HG03066 (cell line): ENCODE data around the gene FMOD.
"Not testable (repeated sequence)": the region's sequence is repeated elsewhere in the genome, so short reads cannot be mapped to it uniquely, and the experiment has no call there.

Experiments used
- ATAC-seq: cut with Tn5 transposase; IDR thresholded peaks from one replicate; pipeline ENCODE4 v1.9.1; 2021; ENCODE audit warnings: low read depth; ENCODE audit not compliant: unreplicated experiment

FMOD gene

DNA sequence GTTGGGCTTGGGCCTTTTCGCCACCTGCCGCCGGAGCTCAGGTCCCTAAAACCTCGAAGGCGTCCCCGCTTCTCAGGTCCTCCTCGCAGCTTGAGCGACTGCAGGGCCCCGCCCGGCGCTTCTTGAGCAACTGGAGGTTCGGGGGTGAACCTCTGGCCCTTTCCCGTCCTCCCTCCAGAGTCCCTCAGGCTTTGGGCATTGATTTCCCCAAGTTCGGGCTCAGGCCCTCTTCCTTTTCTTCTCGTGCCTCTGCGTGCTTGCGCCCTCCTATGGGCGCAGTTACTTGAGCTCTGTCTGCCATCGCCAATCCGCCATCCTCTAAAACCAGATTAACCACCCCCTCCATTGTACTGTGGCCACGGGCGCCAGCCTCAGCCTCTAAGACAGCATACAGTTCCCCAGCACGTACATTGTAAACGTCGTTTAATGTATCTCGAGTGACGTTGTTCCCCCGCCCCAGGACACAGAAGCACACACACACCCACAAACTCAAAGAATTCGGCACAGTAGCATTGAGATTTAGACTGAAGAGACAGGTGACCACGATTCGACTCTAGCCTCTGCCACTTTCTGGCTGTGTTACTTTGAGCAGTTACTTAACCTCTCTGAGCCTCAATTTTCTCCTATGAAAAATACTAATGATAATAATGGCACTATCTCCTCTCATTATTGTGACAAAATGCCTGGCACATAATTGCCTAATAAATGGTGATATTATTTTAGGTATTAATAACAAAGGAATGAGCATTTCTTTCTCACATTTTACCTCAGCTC, 23.1 kb downstream of the FMOD start:
- ATAC-seq: peak; percentile 20

DNA sequence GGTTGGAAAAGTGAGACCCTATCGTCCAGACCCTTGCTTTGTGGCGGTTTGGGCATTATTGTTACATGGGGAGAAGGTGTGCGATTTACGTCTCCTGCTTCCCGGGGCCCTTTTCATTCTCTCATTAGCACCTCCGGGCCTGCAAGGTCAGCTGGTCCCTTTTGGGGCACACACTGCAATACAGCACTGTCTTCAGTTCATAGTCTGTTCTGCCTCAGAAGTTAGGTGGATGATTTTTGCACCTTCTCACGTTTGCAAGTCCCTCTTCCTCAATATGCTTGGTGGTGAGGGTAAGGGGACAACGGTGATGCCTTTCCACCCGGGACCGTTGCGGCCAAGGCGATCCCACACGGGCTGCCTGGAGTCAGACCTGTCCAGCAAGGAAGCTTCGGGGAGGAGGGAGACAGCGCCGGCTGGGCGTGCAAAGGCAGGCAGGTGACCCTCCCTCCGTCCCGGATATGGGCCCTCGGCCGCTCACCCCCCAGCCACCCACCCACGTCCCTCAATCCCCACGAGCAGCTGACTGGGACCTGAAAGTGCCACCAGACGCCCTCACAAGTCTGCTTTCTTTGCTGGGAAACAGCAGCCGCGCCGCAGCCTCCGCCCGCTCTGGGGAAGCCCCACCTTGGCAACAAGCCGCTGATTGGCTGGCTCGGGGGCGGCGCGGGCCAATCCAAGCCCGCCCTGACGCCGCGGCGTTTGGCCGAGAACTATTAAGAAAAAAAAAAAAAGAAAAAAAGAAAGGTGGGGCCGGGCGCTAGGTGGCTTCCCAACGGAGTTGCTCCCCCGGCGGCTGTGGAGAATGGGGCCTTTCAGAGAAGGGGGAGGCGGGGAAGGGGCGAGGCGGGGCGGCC, 23.9 kb downstream of the FMOD start:
- ATAC-seq: peak; percentile 53

GRCh38 chr1:203325418-203326091, 25.4 kb downstream of the FMOD start:
- ATAC-seq: no peak

DNA sequence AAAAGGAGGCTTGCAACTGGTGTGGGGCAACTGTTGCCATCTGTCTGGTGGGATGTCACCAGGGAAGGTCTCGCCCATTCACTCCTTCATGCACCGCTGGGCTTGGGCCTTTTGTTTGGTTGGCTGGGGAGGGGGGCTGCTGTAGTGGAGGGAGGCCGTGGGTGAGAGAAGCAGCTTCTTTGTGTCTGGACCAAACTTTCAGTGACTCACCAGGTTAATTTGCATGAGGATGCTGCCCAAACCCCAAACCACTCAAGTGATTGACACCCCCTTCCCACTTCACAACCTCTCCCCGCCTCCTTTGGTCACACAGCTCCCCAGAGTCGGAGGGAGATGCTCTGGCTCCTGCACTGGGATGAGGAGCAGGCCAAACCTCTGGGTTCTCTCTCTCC, 25.9 kb downstream of the FMOD start:
- ATAC-seq: peak; percentile 26

- no peak for ATAC-seq
These were observed 26.6 kb downstream of the FMOD start for GRCh38 chr1:203324105-203325025.

DNA sequence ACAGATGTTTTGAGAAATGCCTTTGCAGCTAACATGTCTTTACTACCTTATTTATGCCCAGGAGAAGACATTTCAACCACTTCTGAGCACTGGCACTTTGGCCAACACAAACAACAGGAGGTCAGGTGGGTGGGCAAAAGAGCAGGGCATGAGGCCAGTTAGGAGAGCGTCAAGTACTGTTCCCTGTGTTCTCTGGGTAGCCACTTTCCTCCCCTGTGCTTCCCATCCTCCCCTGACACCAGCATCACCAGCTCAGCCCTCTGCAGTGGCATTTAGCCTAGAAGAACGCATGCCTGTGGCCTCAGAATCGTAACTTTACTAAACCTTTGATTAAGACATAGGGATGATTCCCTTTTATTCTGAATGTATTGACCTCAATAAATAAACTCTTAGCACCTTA, 27.3 kb downstream of the FMOD start:
- ATAC-seq: no peak

DNA sequence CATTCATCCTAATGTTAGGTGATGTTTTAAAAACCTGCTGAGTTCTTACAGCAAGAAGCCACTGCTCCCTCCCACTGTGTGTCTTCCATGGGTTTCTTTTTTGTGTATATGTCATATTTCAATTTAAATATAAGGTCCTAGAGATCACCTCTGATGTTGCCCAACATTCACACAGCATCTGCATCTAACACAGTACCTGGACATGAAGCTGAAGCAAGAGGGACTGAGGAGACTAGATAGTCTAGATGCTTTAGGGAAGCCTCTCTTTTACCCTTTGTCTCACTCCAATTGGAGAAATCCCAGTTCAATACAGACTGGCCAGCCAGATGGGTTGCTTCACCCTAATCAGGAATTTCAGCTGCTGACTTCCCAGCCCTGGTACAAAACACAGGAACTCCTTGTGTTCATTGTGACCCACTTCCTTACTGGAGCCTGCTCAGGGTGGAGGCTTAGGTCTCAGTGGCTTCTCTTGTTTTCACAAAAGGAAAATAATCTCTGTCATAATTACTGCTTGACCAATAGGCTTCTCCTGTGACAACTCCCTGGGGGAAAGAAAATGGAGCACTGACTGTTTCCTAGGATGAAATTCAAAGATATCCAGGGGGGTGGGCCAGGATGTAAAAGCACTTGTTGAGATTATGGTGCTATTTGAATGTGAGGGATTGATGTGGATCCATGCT, 28.3 kb downstream of the FMOD start:
- ATAC-seq: no peak

- no peak for ATAC-seq
These were observed 29.5 kb downstream of the FMOD start for GRCh38 chr1:203321273-203322052.

- ATAC-seq: peak; percentile 67
These were observed 30.2 kb downstream of the FMOD start for GRCh38 chr1:203320591-203321272.

DNA sequence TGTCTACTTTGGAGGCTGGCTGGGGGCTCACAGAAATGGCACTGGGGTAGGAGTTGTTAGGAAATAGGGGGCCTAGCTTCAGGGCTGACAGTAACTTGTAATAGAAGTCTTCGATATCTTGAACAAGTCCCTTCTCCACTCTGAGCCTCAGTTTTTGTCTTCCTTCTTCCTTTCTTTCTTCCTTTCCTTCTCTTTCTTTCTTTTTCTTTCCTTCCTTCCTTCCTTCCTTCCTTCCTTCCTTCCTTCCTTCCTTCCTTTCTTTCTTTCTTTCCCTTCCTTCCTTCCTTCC, 32.7 kb downstream of the FMOD start:
- no peak for ATAC-seq

DNA sequence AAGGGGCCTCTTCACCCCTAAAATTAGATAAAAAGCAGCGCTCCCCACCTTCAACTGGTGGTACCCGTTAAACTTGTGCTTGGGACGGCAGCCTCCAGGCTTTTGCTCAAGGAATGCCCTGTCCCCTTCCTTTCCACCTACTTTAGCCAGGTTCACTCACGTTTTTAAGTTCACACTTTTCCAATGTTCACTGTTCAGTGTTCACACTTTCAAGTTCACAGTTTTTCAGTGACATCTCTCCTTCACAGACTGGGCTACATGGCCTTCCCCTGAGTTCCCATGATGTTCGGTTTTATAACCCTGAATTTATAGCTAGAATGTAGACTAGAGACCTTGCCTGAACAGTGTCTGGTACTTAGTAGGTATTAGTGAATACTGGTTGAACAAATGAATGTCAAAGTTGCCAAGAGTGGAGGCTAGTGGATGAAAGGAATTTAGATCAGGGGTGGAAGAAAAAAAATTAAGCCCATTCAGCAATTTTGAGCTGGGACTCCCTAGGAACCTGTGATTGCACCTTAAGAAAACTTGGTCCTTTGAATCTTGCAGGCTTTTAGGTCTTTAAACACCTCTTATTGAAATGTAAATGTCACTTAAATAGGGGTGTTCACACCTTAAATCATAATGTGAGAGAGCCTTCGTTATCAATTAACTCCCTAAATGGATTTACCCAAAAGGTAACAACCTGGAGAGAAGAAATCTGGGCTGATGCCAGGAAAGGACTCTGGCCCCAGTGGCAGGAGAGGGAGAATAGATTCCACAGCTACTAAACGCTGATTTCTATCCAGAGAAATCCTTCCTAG, 33.3 kb downstream of the FMOD start:
- no peak for ATAC-seq

DNA sequence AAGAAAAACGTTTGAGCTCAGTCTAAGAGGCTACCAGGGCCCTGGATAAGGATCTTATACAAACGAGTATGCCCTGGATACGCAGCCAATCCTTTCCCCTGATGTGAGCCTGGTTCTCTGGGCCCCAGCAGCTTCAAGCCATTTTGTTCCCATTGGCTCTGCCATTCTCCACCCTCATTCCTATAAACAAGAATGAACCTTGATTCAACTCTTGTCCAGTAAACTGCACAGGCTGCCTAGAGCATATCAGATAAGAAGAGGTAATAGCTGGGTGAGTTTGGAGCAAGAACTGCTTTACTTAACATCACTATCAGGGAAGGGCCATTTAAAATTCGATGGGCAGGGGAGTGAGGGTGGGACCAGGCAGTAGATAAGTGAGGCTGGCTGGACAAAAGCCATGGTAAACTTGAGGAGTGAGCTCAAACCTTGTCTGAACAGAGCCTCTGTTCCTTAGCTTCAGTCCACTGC, 34.3 kb downstream of the FMOD start:
- no peak for ATAC-seq

- not testable (repeated sequence) for ATAC-seq
These were observed 36.7 kb downstream of the FMOD start for GRCh38 chr1:203314025-203314759.

GRCh38 chr1:203311368-203312301, 39.3 kb downstream of the FMOD start:
- no peak for ATAC-seq

DNA sequence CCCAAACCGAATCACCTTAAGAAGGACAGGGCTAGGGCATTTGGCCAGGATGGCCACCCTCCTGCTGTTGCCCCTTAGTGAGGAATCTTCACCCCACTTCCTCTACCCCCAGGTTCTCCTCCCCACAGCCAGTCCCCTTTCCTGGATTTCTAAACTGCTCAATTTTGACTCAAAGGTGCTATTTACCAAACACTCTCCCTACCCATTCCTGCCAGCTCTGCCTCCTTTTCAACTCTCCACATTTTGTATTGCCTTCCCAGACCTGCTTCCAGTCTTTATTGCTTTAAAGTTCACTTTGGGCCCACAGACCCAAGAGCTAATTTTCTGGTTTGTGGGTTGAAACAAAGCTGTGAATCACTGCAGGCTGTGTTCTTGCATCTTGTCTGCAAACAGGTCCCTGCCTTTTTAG, 42.0 kb downstream of the FMOD start:
- no peak for ATAC-seq
